Kidney capillary endothelial cell (primary cell): ENCODE data around the gene RHBDD1.

Source experiments
- DNase-seq: peaks from one replicate; pipeline ENCODE4 v3.0.0-alpha.2; 2018; ENCODE audit warnings: low spot score

Gene RHBDD1

DNA sequence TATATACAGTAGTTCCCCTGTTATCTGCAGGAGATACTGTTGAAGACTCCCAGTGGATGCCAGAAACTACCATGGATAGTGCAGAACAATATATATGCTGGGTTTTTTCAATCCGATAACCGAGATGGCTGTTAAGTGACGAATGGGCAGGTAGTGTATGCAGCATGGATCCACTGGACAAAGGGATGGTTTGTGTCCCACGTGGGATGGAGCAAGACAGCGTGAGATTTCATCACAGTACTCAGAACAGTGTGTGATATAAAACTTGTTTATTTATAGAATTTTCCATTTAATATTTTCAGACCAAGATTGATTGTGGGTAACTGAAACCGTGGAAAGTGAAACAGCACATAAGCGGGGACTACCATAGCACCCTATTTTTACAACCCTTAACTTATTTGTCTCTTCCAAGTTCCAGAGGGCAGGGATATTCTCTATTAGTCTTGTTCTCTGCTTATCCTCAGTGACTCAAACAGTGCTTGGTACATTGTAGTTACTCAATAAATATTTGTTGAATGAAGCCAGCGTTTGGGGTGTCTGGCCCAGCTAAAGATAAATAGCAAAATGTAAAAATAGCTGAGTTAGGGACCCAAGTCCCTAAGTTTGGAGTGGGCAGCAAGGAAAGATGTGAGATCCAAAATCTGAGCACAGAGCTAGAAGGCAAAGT is 50.0 kb downstream of the RHBDD1 start:
- no peak for DNase-seq

DNA sequence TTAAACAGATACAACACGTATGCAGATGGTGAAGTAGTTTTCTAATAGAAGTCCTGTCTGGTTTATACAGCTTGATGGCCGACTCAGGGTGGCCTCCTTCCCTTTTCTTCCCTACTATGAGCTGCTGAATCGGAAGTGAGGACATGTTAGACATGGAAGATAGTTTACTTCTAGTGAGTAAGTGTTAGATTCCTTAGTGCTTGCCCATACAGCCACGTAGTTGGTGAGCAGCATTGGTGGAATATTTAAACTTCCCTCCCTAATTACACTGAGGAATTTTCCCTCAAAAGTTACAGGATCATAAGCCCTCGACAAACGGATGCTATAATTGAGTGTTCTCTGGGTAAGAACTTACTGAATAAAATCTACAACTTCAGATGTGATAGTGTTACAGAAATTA is 52.1 kb downstream of the RHBDD1 start:
- DNase-seq = no peak

DNA sequence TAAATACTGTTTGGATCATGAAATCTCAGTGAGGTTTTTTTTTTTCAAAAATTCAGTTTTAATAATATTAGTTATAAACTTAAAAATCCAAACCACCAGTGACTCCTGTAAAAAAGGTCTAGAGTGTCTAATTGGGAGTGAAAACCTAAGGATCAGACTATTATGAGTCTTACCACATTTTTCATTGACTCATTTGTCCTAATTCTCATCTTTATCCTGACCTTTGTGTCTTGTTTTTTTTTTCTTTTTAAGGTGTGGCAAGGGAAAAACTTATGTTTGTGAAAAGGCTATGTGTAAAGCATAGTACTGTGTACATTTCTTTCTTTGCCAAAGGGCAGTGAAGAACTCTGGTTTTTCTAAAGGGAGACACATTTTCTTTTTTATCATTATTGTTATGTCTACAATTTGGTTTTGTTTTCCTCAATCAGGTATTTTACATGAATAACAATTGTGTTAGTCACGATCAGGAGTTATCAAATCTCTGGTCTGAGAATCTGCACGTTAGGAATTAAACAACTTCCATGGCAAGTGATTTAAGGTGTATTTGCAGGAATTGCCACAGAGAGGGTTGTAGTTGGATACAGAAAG is 52.6 kb downstream of the RHBDD1 start:
- no peak for DNase-seq

DNA sequence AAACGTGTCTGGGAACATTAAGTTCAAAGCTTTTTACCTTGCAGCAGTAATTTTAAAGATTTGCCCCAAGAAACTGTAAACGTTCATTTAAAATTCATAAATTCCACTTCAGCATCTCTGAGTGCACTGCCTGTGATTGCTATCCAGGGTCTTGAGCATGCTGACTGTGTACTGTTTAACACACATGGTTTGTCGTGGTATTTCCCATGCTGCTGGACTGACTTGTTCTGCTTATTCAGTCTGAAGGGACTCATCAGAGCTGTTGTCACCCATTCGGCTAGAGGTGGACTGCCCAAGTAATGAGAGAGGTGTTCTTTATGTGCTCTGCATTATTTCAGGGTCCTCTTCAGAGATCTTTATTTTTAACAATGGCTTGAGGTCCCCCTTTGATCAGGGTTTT is 53.1 kb downstream of the RHBDD1 start:
- DNase-seq = no peak

DNA sequence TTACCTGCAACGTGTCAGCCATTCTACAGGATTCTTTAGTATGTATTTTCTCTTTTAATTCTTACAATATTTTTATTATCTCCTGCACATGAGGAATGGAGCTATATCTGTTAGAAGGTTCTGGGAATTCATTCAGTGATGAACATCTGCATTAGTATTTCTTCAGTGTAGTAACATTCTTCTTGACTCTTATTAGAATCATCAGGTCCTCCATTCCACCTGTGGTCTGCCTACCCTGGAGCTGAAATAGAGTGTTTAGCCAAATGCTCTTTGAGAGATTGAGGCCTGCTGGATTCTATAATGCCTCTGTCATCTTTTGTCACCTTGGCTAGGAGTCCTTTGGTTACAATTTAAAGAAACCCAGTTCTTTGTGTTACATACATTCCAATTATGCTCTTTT is 54.4 kb downstream of the RHBDD1 start:
- no peak for DNase-seq

DNA sequence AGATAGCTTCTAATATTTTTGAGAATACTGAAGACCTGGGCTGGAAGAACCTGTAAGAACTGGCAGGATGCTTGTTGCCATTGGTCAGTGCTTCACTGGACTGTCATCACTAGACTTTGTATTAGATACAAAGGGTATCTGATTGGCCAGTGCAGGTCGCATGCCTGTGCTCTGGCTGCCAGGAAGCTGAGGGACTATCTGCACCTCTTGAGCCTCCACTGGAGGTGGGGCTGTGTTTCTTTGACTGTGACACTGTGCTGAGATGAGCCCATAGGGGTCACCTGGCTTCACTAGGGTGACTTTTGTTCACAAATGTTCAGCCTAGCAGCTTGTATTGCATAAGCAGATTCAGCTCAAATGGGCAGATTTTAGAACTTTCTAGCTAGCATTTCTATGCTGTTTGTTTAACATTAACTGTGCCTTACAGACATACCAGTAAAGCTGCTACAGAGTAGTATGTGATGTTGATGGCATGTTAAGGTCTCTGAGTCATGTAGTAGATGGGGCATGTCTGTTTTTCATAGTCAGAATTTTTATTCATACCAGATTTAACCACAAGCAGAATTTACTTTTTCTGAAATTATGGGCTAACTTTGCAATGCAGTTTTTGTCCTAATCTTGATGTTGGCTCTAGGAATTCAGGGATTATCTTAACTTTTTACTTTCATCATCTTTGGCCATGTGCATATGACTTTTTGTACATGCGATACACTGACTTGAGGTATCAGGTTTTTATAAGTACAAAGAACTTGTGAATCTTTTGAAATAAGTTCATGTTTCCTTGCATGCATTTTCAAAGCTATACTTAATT is 56.1 kb downstream of the RHBDD1 start:
- DNase-seq = no peak

DNA sequence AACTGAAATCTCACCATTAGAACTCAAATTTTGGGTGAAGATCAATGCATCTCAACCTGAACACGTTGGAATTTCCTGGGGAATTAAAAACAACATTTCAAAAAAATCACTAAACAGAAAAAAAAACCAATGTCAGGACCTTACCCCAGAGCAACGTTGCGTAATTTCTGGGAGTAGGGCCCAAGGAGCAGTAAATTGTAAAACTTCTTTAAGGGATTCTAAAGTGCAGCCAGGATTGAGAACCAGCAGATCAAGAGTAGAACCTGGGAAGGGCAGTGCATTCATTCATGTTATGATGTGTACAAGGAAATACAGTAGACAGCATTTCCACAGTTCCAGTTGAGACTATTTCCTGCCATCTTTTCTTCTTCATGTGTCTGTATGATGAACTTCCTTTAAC is 56.9 kb downstream of the RHBDD1 start:
- no peak for DNase-seq

DNA sequence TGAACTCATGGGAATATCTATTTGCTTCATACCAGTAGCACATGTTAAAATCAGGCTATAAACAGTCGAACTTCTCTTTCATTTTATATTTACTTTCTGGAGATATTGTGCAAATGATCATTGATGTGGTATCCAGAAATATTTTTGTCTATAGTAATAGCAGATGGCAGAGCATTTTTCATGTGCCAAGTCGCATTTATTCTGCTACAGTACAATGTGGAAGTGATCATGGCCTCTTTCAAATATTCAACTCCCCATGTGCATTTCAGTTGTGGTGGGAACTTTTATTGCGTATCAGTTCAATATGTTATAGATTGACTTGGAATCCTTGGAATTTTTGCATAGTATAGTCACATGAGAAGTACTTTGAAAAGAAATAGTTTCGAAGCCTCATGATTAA is 57.4 kb downstream of the RHBDD1 start:
- DNase-seq = no peak

DNA sequence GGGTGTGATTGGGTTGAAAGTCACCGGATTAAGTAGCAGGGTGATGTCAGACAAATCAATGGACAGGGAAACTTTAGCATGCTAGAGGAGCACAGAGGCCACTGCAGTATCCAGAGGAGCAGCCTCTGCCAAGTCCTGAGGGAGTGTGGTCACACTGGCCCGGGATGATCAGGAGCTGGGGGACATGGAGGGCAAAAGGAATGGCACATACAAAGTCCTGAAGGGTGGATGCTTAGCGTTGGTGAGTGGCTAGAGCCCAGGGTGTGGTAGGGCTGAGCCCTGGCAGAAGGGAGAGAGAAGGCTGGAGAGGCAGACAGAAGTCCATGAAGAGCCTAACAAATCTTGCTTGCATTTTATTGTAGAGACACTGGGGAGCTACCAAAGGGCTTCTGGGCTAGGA is 58.9 kb downstream of the RHBDD1 start:
- DNase-seq = no peak

DNA sequence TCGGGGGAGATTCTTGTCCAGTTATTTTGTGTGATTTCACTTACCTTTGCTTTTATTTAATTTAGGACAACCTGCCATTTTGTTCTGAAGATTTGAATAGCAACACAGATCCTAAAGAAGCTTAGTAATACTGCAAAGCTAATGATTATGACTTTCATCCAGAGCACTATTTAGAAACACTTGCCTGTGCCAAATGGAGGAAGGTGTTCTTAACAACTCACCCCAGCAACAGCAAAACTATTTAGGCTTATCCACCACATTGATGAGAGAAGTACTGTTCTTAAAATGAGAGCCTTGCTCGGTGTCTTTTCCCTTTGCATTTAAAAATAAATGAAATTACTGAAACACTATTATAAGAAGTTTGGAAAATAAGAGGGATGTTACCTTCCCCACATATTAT is 59.7 kb downstream of the RHBDD1 start:
- no peak for DNase-seq

DNA sequence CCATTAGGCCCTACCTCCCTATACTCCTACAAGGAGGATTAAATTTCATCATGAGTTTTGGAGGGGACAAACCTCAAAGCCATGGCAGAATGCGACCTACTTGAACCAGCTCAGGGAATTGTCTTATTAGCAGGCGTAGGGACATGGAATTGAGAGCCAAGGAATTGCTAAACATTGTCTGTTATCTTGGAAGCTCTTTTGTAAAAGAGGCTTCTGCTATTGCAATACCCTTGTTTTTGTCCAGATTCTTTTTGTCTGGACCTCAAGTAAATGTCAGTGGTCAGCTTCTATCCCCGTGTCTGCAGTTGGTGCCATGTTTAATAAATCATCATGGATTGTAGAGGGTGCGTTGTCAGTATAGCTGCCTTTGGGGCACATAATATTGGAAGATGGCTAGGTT is 62.3 kb downstream of the RHBDD1 start:
- DNase-seq = no peak

DNA sequence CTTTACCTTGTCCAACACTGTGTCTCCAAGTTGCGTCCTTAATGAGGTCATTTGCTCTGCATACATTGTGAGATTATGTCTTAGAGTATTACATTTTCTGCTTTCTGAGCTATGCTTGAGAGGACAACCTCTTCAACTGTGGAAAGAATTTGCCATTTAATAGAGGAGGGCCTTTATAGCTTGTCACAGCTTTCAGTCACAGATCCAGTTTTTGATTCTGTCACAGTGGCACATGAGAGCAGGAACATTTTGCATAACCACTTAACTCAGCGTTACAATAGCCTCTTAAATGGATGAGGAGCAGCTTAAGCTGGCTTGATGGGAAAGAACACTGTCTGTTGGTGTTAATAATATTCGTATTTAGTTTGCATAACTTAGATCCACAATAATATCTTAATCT is 63.0 kb downstream of the RHBDD1 start:
- no peak for DNase-seq

DNA sequence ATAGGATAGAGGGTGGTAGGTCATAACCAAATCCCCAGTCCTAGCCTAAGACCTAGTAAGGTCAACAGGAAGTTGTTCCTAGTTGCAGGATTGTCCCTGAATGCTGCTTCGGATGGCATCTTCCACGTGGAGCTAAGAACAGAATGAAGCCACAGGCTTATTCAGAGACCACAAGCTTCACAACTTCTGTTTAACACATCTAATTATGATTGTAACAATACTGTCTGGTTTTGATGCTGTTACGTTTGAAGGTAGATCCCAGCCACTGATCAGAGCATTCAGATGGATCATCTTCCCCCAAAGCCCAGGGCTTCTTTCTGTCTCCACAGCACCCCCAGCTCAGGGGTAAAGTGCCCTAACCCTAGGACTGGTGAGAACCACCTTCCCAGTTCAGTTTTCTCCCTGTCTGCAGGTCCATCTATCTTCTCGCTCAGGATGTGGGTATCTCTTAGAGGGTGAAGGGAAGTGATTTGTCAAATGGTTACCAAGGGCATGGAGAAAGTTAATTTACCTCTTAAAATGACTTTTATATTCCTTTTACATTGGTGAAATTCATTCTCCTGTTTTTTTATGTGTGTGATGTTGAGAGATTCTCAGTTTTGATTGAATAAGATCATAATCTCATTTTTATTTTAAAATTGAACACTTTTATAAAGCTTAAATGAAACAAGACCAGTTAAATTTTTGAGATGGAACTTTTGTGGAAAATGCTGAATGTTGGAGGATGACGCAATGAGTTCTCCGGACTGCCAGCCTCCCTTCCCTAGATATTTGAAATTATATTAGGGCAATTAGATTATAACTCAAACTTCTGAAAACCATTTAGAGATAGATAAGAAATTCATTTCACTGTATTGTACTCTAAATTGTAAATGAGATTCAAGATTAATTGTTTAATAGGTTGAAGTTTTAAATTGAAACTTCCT is 66.5 kb downstream of the RHBDD1 start:
- DNase-seq = no peak

DNA sequence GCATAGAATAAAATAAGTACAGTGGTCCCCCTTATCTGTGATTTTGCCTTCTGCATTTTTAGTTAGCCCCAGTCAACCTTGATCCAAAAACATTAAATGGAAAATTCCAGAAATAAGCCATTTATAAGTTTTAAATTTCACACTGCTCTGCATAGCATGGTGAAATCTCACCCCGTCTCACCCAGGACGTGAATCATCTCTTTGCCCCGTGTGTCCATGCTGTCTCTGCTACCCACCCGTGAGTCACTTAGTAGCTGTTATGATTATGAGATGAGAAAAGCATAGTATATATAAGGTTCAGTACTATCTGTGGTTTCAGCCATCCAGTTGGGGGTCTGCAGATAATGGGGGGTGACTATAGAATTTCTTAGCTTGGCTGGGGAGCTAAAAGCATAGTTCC is 67.3 kb downstream of the RHBDD1 start:
- no peak for DNase-seq

DNA sequence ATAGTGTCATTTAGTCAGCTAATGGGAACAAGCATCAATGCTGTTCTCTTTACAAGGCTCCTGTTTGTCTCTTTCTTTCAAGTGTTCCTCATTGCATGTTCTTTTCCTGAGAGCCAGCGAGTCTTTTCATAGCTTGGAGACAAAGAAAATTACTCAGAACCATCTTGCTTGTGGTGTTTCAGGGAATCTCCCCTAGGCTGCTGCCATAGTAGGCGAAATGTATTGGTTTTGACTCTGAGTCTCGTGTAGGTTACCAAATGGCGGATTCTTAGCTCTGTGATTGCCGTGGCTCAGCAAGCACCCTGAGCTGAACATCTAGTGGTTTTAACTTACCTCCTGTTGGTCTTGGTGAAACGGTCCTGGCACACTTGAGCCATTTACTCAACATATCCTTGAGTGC is 68.7 kb downstream of the RHBDD1 start:
- DNase-seq = no peak

DNA sequence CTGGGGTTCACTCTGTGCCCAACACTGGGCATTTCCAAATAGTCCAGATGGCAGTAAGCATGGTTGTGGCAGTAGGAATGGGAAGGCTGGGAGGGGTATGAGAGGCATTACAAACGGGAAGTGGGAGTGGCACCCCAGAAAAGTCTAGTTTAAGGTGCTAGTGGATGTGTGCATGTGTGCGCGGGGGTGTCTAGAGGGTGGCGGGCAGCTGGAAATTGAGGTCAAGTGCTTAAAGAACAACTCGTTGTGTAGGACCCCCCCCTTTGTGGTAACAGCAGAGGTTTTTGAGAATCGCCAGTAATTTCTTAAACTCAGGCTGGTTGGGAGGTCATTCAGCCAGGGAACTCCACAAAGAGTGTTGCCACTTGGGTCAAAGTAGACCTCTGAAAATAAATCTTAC is 69.9 kb downstream of the RHBDD1 start:
- DNase-seq = no peak

DNA sequence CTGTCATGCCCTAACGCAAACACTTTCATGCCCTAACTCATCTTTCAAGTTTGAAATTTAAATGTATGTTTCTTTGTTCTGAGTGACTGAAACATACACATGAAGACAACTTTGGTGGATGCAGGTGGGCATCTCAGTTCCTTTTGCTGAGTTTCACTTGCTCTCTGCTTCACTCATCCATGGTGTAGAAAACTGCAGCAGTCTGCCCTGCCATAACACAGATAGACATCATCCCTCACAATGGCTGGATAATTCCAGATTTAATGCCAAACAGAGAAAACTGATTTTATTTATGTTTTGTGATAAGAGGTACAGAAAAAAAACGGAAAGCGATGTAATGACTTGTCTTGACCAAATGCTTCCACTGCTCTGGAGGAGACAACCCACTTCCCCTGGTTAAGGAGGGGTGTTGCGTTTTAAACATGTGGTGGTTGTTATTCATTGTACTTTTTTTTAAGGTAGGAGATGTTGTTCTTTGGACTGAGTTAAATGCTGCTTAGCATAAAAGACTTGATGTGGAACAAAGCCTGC is 70.4 kb downstream of the RHBDD1 start:
- no peak for DNase-seq

DNA sequence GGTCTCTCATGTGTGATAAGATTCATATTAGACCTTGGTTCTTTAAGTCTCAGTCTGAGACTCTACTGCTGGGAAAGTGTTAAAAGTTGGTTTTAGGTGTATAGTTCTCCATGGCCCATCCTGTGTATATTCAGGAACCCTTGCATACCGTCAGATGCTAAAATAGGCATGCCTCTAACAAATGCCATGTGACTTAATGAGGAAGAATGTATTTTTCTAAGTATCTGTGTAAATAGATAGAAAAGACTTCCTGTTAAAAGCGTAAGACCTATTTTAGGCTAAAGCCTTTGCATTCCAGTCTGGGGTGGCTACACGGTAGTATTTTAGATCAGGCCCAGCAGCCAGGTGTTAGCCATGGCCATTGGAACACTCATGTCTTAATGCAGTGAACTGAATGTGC is 73.3 kb downstream of the RHBDD1 start:
- DNase-seq = no peak

DNA sequence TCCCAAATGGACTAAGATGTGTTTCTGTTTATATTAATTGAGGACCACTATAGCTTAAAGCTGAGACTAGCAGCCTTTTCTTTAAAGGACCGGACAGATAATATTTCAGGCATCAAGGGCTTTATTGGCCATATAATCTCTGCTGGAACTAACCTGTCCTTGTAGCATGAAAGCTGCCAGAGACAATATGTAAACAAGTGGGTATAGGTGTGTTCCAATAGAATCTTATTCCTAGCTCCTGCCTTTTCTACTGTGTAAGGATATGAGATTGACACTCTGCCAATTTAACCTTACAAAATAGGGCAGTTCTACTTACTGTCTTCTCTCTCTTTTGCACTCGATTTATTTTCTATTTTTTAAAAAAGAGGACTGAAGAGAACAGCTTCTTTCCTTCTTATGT is 74.0 kb downstream of the RHBDD1 start:
- DNase-seq = no peak

DNA sequence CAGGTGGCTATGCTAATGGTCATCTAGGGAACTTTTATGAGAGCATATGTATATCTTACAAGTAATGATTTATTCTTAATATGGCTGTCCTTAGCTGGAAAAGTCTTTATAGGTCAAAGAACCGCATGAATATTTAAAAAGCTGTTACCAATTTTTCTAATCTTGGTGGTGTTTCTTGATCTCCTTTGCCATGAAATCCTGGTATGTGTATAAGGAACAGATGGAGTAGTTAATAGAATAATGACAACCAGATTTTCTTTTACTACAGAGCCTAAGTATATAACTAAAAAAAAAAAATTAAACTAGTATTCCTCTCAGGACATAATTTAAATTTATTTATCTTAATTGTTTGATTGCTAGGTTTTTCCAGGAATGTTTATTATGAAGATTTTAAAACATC is 74.5 kb downstream of the RHBDD1 start:
- DNase-seq = no peak

DNA sequence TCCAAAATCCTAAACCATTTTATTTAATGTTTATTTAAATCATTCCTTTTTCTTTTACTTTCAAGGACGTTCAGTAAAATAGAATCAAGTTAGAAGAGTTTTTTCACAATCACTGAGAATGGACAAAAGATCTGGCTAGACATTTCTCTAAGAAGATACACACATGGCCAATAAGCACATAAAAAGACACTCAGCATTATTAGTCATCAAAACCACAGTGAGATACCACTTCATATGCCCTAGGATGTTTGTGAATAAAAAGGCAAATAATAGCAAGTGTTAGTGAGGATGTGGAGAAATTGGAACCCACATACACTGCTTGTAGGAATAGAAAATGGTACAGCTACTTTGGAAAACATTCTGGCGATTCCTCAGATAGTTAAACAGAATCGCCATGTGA is 76.1 kb downstream of the RHBDD1 start:
- no peak for DNase-seq

DNA sequence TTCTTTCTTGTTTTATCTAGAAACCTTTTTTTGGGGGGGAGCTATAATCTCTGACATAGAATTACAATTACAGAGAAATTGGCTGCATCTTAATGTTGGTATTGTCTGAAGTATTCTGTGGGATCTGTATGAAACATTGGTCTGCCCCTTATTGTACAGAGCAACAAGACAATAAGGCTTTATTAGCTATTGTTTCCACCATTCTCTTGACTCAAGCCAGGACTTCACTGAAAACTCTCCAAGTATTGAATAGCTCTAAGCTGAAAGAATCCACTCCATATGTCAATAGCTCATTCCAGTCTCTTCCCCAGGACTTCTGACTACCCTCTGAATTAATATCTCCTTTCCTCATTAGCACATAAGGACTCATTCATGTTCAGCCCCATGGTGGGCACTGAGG is 77.8 kb downstream of the RHBDD1 start:
- DNase-seq = no peak
